ENCODE results near the gene SLC6A7.

The SLC6A7 gene

DNA sequence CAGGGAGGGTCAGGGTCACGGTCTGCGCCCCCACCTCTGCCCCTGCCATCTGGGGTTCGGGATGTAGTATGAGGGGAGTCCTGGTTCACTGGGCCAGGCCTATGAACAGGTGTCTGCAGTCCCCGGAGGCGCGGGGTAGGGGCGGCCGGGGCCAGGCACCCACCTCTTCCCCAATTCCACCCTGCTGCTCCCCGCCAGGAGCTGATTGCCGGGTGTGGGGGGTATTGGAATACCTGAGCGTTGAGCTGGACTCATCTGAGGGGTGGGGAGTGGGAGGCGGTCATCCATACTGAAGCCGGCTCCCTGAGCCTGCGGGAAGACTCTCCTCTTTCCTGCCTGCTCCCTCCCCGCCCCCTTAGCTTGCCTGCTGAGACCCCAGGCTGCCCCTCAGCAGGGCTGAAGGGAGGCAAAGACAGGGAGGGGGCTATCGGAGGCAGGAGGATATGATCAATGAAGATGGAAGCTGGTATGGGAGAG lies 679 bp downstream of the SLC6A7 start:
- DNase-seq (ENCODE audit: low read depth in 2 of 2): no peak

DNA sequence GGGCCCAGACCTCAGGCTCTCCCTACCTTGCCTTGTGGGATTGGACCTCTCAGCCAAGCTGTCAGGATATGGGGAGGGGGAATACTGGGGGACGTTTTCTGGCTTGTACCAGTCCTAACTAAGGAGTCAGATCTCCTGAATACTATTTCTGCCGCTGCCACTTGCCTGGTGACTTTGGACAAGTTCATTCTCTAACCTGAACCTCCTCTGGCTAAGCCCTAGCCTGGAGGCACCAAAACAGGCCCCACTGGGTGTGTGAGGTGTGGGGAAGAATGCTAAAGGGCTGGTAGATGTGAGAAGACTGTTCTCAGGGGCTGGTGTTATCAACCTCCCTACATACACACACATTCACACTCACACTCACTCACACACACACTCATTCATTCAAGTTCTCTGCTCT lies 1.1 kb downstream of the SLC6A7 start:
- DNase-seq (ENCODE audit: low read depth in 2 of 2): no peak

- DNase-seq (ENCODE audit: low read depth in 2 of 2): no peak
These were observed 2.6 kb downstream of the SLC6A7 start for GRCh38 chr5:150192462-150192861.

DNA sequence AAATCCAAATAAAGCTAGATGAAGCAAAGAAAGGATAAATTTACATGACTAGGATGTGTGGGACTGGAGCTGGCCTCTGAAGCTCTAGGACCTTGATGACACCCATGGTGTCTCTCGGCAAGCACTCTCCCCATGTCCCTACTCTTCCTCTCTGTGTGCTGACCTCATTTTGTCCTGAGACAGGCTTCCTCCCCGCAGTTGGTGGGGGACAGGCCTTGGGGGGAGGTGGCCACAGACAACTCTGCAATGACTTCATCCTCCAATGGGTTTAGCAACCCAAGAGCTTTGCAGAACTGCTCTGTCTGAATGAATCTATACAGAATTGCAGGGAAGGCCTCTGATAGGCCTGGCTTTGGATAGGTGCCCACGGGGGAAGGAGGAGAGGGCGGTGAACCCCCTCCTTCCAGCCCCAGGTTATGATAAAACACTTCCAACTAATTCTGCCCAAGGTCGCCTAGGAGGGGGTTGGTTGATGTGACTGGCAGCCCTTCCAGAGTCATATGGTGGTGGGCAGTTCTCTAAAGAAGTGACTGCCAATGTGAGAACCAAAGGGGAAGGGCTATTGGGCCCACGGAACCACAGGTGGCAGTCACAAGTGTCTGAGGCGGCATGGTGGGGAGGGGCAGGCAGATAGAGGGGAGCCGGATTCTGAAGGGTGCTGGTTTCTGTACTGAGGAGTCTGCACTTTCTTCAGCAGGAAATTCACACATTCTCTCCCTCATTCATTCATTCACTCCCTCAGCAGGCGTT lies 6.0 kb downstream of the SLC6A7 start:
- no peak for DNase-seq (ENCODE audit: low read depth in 2 of 2)

- DNase-seq (ENCODE audit: low read depth in 2 of 2): no peak
These were observed 6.7 kb downstream of the SLC6A7 start for GRCh38 chr5:150196514-150196913.

- no peak for DNase-seq (ENCODE audit: low read depth in 2 of 2)
These were observed 7.1 kb downstream of the SLC6A7 start for GRCh38 chr5:150196986-150197385.

DNA sequence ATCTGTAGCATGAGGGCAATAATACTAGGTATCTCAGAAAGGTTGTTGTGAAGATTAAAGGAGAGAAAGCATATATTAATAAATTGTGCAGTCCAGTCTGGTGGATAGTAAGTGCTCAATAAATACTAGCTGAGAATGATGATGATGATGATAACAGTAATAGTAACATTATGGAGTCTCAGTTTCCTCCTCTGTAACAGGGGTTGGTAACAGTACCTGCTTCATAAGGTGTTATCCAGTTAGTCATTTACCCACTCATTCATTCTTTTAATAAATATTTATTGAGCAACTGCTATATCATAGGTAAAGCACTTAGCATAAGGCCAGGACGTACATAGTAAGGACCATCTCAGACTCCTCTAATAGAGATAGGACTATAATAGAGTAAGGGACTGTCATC lies 7.6 kb downstream of the SLC6A7 start:
- DNase-seq (ENCODE audit: low read depth in 2 of 2): no peak

- DNase-seq (ENCODE audit: low read depth in 2 of 2): no peak
These were observed 12.6 kb downstream of the SLC6A7 start for GRCh38 chr5:150202501-150202900.

- DNase-seq (ENCODE audit: low read depth in 2 of 2): no peak
These were observed 14.1 kb downstream of the SLC6A7 start for GRCh38 chr5:150203832-150204589.

- no peak for DNase-seq (ENCODE audit: low read depth in 2 of 2)
These were observed 14.7 kb downstream of the SLC6A7 start for GRCh38 chr5:150204590-150204960.

- DNase-seq (ENCODE audit: low read depth in 2 of 2): no peak
These were observed 16.4 kb downstream of the SLC6A7 start for GRCh38 chr5:150206098-150206778.

- no peak for DNase-seq (ENCODE audit: low read depth in 2 of 2)
These were observed 16.9 kb downstream of the SLC6A7 start for GRCh38 chr5:150206779-150207115.

GRCh38 chr5:150208187-150209098 lies 18.6 kb downstream of the SLC6A7 start:
- DNase-seq (ENCODE audit: low read depth in 2 of 2): no peak

DNA sequence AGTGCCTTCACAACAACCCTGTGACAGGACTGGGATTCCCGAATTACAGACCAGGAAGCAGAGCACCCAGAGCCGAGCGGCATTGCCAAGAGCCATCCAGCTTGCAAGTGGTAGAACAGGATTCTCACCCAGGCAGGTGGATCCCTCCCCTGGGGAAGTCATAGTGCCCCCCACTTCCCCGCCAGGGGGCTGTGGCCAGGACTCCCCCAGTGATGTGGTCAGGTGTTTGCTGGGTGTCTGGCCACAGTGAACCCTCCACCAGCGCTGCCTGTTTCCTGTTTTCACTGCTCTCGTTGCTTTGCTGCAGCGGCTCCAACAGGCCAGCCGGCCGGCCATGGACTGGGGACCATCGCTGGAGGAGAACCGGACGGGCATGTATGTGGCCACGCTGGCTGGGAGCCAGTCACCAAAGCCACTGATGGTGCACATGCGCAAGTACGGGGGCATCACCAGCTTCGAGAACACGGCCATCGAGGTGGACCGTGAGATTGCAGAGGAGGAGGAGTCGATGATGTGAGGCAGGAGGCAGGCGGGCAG lies 19.3 kb downstream of the SLC6A7 start:
- no peak for DNase-seq (ENCODE audit: low read depth in 2 of 2)

GRCh38 chr5:150210644-150211043 lies 20.8 kb downstream of the SLC6A7 start:
- DNase-seq (ENCODE audit: low read depth in 2 of 2): no peak

DNA sequence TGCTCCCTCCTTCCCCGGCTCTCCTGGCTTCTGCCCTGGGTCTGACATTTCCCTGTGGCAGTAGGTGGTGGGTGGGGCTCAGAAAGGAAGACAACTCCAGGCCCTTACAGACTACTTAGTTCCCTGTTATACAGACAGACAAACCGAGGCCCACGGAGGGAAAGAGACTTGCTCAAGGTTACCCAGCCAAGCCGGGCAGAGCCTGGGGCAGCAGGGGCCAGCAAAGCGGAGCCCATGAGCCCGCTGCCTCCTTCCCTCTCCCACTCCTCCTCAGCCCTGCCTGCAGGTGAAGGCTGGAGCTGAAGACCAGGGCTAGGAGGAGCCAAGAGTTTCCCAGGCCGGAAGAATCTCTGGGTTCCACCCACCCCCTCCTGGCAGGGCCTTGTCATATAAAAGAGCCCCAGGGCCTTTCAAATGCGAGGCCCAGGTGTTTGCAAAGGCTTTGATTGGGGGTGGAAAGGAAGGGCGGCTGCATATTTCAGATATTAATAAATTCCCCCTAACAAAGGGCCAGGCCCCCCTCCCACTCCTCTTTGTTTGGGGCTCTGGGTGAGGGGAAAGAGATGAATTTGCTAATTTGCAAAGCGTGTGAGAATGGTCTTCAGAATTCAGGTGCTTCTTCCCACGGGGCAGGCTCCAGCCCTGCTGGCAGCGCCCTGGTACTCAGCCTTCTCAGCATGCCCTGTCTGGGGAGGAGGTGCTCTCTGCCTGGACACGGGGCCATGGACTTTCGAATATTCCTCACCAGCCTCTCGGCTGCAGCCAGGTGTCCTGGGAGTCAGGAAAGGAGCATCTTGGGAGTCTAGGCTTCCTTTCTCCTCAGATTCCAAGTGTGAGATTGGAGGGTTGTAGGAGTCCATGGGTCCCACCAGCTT lies 21.5 kb downstream of the SLC6A7 start:
- DNase-seq (ENCODE audit: low read depth in 2 of 2): no peak

GRCh38 chr5:150213530-150213929 lies 23.7 kb downstream of the SLC6A7 start:
- DNase-seq (ENCODE audit: low read depth in 2 of 2): no peak

- no peak for DNase-seq (ENCODE audit: low read depth in 2 of 2)
These were observed 24.4 kb downstream of the SLC6A7 start for GRCh38 chr5:150214289-150214688.

GRCh38 chr5:150215979-150216944 lies 26.4 kb downstream of the SLC6A7 start:
- DNase-seq (ENCODE audit: low read depth in 2 of 2): no peak

All from stimulated activated CD4-positive, alpha-beta T cell treated with anti-CD3 and anti-CD28 coated beads, Interleukin-1b, Interleukin-23, amount 100 ng/mL, for 4 hours (primary cell).